ENCODE data around the gene NPHP1. TPM values are rescaled to one million over a fixed set of nuclear protein-coding genes. Genes with fewer than 3 reads are reported as not detected.

The NPHP1 gene
- total and polyA plus RNA-seq, 2 donors from 2014 or later: 11.8 to 18.3 TPM

GRCh38 chr2:110126906-110127305 lies 77.9 kb downstream of the NPHP1 start:
- Histone ChIP-seq H3K9ac (ENCODE audit: low read length in 3 of 3) (no peak overlapping the region), H3K27ac (ENCODE audit: low read depth in 2 of 2, low read length in 2 of 2) (no peak overlapping the region), H3K4me3 (ENCODE audit: low read length in 3 of 3) (no peak overlapping the region), H3K9me3 (ENCODE audit: control insufficient read depth in 2 of 3, insufficient read depth in 1 of 3, low read length in 3 of 3) (no peaks in the 10 kb centered on the region), H3K36me3 (ENCODE audit: control insufficient read depth in 2 of 3, insufficient read depth in 3 of 3, low read length in 3 of 3) (peaks cover 0 to 7% (median 0%) of the 10 kb centered on the region in 3 donors), H3K27me3 (ENCODE audit: control insufficient read depth, insufficient read depth, low read length) (no peaks in the 10 kb centered on the region), H3K4me1 (ENCODE audit: control insufficient read depth in 2 of 3, insufficient read depth in 2 of 3, low read depth in 1 of 3, low read length in 3 of 3) (no peaks in the 10 kb centered on the region)
- TF ChIP-seq, protein P1, sequence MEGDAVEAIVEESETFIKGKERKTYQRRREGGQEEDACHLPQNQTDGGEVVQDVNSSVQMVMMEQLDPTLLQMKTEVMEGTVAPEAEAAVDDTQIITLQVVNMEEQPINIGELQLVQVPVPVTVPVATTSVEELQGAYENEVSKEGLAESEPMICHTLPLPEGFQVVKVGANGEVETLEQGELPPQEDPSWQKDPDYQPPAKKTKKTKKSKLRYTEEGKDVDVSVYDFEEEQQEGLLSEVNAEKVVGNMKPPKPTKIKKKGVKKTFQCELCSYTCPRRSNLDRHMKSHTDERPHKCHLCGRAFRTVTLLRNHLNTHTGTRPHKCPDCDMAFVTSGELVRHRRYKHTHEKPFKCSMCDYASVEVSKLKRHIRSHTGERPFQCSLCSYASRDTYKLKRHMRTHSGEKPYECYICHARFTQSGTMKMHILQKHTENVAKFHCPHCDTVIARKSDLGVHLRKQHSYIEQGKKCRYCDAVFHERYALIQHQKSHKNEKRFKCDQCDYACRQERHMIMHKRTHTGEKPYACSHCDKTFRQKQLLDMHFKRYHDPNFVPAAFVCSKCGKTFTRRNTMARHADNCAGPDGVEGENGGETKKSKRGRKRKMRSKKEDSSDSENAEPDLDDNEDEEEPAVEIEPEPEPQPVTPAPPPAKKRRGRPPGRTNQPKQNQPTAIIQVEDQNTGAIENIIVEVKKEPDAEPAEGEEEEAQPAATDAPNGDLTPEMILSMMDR (IDR thresholded peaks at IDR 0.05; ENCODE audit: borderline replicate concordance, extremely low read depth, insufficient read depth): no peak
- DNase-seq: no peak
- no peak for FAIRE-seq
- intact Hi-C loops (cut with DNase I): no loop called here

- Histone ChIP-seq H3K4me3 (ENCODE audit: low read length in 3 of 3) (no peak overlapping the region), H3K36me3 (ENCODE audit: control insufficient read depth in 2 of 3, insufficient read depth in 3 of 3, low read length in 3 of 3) (peaks cover 0 to 7% (median 0%) of the 10 kb centered on the region in 3 donors), H3K9me3 (ENCODE audit: control insufficient read depth in 2 of 3, insufficient read depth in 1 of 3, low read length in 3 of 3) (no peaks in the 10 kb centered on the region), H3K9ac (ENCODE audit: low read length in 3 of 3) (no peak overlapping the region), H3K4me1 (ENCODE audit: control insufficient read depth in 2 of 3, insufficient read depth in 2 of 3, low read depth in 1 of 3, low read length in 3 of 3) (no peaks in the 10 kb centered on the region), H3K27ac (ENCODE audit: low read depth in 2 of 2, low read length in 2 of 2) (no peak overlapping the region), H3K27me3 (ENCODE audit: control insufficient read depth, insufficient read depth, low read length) (no peaks in the 10 kb centered on the region)
- intact Hi-C loops (cut with DNase I): no loop called here
- DNase-seq: no peak
- TF ChIP-seq, protein P1 (IDR thresholded peaks at IDR 0.05; ENCODE audit: borderline replicate concordance, extremely low read depth, insufficient read depth): no peak
- no peak for FAIRE-seq
Measured at GRCh38 chr2:110126086-110126773, 78.6 kb downstream of the NPHP1 start.

GRCh38 chr2:110124939-110125691 lies 79.7 kb downstream of the NPHP1 start:
- Histone ChIP-seq H3K27me3 (ENCODE audit: control insufficient read depth, insufficient read depth, low read length) (no peaks in the 10 kb centered on the region), H3K36me3 (ENCODE audit: control insufficient read depth in 2 of 3, insufficient read depth in 3 of 3, low read length in 3 of 3) (peaks cover 0 to 7% (median 0%) of the 10 kb centered on the region in 3 donors), H3K27ac (ENCODE audit: low read depth in 2 of 2, low read length in 2 of 2) (no peak overlapping the region), H3K9me3 (ENCODE audit: control insufficient read depth in 2 of 3, insufficient read depth in 1 of 3, low read length in 3 of 3) (no peaks in the 10 kb centered on the region), H3K4me1 (ENCODE audit: control insufficient read depth in 2 of 3, insufficient read depth in 2 of 3, low read depth in 1 of 3, low read length in 3 of 3) (no peaks in the 10 kb centered on the region), H3K4me3 (ENCODE audit: low read length in 3 of 3) (no peak overlapping the region), H3K9ac (ENCODE audit: low read length in 3 of 3) (no peak overlapping the region)
- DNase-seq (no peak), FAIRE-seq (no peak)
- TF ChIP-seq, protein P1 (IDR thresholded peaks at IDR 0.05; ENCODE audit: borderline replicate concordance, extremely low read depth, insufficient read depth): no peak
- intact Hi-C loops (cut with DNase I): no loop called here
